ENCODE data around the gene ZNRF1. TPM values are rescaled to one million over a fixed set of nuclear protein-coding genes. Genes with fewer than 3 reads are reported as not detected.

Gene ZNRF1
- total and polyA plus RNA-seq, 2 of the 13 experiments (the other 11 are each of a cell fraction or from before 2014, with no cell fraction given), result 43.9 to 58.7 TPM

DNA sequence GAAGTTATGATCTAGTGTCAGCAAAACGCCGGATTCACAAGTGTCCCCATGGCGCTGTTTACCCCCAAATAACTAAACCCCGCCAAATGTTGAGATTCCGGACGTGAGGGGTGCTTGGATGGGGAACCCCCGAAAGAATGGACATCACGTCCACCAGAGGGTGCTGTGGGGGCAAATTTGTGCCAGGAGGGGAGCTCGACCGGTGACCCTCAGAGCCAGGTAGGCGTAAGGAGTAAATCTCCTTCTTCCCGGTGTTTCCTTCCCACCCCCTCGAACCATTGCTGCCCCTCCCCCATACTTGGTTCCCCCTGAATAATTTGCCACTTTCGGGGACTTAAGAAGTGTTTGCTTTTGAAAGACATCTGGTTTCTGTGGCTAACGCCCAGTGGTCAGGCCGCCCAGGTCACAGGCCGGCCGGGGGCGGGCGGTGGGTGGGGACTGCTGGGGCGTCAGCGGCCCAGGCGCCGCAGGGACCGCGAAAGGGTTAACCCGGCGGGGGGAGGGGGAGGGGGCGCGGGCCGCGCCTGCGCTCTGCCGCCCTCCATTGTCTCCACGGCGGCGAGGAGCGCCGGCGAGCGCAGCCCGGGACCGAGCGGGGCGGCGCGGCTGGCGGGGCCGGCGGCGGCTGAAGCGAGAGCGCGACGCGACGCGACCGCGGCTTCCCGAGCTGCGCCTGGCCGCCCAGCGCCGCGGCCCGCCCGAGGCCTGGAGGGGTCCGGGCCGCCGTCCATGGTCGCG is at the start of gene ZNRF1 (continued):
- TF ChIP-seq, protein P1, sequence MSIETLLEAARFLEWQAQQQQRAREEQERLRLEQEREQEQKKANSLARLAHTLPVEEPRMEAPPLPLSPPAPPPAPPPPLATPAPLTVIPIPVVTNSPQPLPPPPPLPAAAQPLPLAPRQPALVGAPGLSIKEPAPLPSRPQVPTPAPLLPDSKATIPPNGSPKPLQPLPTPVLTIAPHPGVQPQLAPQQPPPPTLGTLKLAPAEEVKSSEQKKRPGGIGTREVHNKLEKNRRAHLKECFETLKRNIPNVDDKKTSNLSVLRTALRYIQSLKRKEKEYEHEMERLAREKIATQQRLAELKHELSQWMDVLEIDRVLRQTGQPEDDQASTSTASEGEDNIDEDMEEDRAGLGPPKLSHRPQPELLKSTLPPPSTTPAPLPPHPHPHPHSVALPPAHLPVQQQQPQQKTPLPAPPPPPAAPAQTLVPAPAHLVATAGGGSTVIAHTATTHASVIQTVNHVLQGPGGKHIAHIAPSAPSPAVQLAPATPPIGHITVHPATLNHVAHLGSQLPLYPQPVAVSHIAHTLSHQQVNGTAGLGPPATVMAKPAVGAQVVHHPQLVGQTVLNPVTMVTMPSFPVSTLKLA (IDR thresholded peaks at IDR 0.05), result no peak
- TF ChIP-seq ZNF20 (CRISPR knock-in tag; IDR thresholded peaks at IDR 0.05) (no peak), ZNF143 (CRISPR knock-in tag; IDR thresholded peaks at IDR 0.05) (no peak), MYC (CRISPR knock-in tag; IDR thresholded peaks at IDR 0.05; ENCODE audit: borderline replicate concordance) (peak; percentile 60; the same call in 1 of the 2 replicates), ARNTL (CRISPR knock-in tag; IDR thresholded peaks at IDR 0.05) (peak; percentile 15; the same call in 1 of the 2 replicates), SMAD1 (CRISPR knock-in tag; IDR thresholded peaks at IDR 0.05; ENCODE audit: borderline replicate concordance, low read depth) (no peak), RFX3 (CRISPR knock-in tag; IDR thresholded peaks at IDR 0.05) (0 out of 2 replicates have a peak, but pooled peaks have one; percentile 5), SRF (IDR thresholded peaks at IDR 0.05; ENCODE audit: low read depth, low read length) (0 out of 2 replicates have a peak, but pooled peaks have one; percentile 12), SAP130 (CRISPR knock-in tag; IDR thresholded peaks at IDR 0.05; ENCODE audit: low read depth) (peak; percentile 54), RELA (CRISPR knock-in tag; IDR thresholded peaks at IDR 0.05) (no peak), PCBP1 (IDR thresholded peaks at IDR 0.05; ENCODE audit: borderline replicate concordance, low read depth, low read length) (no peak), ZFY (CRISPR knock-in tag; IDR thresholded peaks at IDR 0.05) (no peak; the same call in none of the 2 replicates), ZFP82 (CRISPR knock-in tag; IDR thresholded peaks at IDR 0.05; ENCODE audit: borderline replicate concordance) (no peak; the same call in 1 of the 2 replicates), RBAK (CRISPR knock-in tag; IDR thresholded peaks at IDR 0.05) (no peak), ZFX (CRISPR knock-in tag; IDR thresholded peaks at IDR 0.05; ENCODE audit: low read depth) (no peak; the same call in none of the 2 replicates), ELF4 (CRISPR knock-in tag; IDR thresholded peaks at IDR 0.05; ENCODE audit: borderline replicate concordance) (no peak), ZNF781 (CRISPR knock-in tag; IDR thresholded peaks at IDR 0.05; ENCODE audit: borderline replicate concordance, not compliant biosample characterization) (peak; percentile 51)
- TF ChIP-seq, protein P2, sequence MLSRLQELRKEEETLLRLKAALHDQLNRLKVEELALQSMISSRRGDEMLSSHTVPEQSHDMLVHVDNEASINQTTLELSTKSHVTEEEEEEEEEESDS (CRISPR knock-in tag; IDR thresholded peaks at IDR 0.05; ENCODE audit: borderline replicate concordance), result 0 out of 2 replicates have a peak, but pooled peaks have one; percentile 16
- TF ChIP-seq, protein P3, sequence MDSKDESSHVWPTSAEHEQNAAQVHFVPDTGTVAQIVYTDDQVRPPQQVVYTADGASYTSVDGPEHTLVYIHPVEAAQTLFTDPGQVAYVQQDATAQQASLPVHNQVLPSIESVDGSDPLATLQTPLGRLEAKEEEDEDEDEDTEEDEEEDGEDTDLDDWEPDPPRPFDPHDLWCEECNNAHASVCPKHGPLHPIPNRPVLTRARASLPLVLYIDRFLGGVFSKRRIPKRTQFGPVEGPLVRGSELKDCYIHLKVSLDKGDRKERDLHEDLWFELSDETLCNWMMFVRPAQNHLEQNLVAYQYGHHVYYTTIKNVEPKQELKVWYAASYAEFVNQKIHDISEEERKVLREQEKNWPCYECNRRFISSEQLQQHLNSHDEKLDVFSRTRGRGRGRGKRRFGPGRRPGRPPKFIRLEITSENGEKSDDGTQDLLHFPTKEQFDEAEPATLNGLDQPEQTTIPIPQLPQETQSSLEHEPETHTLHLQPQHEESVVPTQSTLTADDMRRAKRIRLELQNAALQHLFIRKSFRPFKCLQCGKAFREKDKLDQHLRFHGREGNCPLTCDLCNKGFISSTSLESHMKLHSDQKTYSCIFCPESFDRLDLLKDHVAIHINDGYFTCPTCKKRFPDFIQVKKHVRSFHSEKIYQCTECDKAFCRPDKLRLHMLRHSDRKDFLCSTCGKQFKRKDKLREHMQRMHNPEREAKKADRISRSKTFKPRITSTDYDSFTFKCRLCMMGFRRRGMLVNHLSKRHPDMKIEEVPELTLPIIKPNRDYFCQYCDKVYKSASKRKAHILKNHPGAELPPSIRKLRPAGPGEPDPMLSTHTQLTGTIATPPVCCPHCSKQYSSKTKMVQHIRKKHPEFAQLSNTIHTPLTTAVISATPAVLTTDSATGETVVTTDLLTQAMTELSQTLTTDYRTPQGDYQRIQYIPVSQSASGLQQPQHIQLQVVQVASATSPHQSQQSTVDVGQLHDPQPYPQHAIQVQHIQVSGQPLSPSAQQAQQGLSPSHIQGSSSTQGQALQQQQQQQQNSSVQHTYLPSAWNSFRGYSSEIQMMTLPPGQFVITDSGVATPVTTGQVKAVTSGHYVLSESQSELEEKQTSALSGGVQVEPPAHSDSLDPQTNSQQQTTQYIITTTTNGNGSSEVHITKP (CRISPR knock-in tag; IDR thresholded peaks at IDR 0.05; ENCODE audit: low read depth), result 0 out of 2 replicates have a peak, but pooled peaks have one; percentile 4
- TF ChIP-seq, protein P4, sequence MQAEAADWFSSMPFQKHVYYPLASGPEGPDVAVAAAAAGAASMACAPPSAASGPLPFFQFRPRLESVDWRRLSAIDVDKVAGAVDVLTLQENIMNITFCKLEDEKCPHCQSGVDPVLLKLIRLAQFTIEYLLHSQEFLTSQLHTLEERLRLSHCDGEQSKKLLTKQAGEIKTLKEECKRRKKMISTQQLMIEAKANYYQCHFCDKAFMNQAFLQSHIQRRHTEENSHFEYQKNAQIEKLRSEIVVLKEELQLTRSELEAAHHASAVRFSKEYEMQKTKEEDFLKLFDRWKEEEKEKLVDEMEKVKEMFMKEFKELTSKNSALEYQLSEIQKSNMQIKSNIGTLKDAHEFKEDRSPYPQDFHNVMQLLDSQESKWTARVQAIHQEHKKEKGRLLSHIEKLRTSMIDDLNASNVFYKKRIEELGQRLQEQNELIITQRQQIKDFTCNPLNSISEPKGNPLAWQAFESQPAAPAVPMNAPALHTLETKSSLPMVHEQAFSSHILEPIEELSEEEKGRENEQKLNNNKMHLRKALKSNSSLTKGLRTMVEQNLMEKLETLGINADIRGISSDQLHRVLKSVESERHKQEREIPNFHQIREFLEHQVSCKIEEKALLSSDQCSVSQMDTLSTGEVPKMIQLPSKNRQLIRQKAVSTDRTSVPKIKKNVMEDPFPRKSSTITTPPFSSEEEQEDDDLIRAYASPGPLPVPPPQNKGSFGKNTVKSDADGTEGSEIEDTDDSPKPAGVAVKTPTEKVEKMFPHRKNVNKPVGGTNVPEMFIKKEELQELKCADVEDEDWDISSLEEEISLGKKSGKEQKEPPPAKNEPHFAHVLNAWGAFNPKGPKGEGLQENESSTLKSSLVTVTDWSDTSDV (CRISPR knock-in tag; IDR thresholded peaks at IDR 0.05), result no peak

Data from HepG2 (cell line).